DOHH2 (cell line): ENCODE results near the gene AZIN2.

Experiments used
- CTCF ChIP-seq: fragments of 200-600 bp; sonication (generic); IDR thresholded peaks from one replicate; pipeline ENCODE4 v1.5.1; 2014; ENCODE audit warnings: antibody characterized with exemption, mild to moderate bottlenecking, low read depth, low read length; ENCODE audit not compliant: poor library complexity, severe bottlenecking
- EZH2phosphoT487 ChIP-seq: fragments of 200-600 bp; sonication (generic); IDR thresholded peaks from 2 replicates; pipeline ENCODE4 v1.6.1; 2017; ENCODE audit warnings: borderline replicate concordance, mild to moderate bottlenecking, antibody characterized with exemption, low read length, moderate library complexity, mixed read lengths

DNA sequence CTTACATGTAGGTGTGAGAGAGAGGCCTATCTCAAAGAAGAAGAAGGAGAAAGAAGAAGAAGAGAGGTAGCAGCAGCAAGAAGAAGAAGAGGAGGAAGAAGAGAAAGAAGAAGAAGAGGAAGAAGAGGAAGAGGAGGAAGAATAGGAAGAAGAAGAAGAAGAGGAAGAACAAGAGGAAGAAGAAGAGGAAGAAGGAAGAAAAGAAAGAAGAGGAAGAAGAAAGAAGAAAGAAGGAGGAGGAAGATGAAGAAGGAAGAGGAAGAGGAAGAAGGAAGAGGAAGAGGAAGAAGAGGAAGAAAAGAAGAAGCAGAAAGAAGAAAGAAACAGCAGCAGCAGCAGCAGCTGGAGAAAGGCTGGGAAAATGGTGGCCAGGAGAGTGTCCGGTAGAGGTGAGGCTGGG lies 10.3 kb upstream of the AZIN2 start:
- TF ChIP-seq CTCF: no peak
- TF ChIP-seq EZH2phosphoT487: no peak
